H9 (cell line): ENCODE measurements around the gene KCND2. TPM values are rescaled to one million over a fixed set of nuclear protein-coding genes. Genes with fewer than 3 reads are reported as not detected.

Experiments used
- DNase-seq: peaks from one replicate; pipeline ENCODE4 v3.0.0-alpha.2; 2017
- H2AFZ ChIP-seq: one replicate; pipeline ENCODE4 v1.6.1; 2013; ENCODE audit warnings: mild to moderate bottlenecking, low read length, control low read depth, moderate library complexity
- H2AK5ac ChIP-seq: 2 replicates; pipeline ENCODE4 v1.6.1; 2013; ENCODE audit warnings: low read length, control low read depth, mixed read lengths; ENCODE audit not compliant: insufficient read length
- H2BK120ac ChIP-seq: one replicate; pipeline ENCODE4 v1.6.1; 2013; ENCODE audit warnings: low read depth, mild to moderate bottlenecking, low read length, control low read depth, inconsistent platforms; ENCODE audit not compliant: poor library complexity, severe bottlenecking
- H2BK12ac ChIP-seq: 2 replicates; pipeline ENCODE4 v1.6.1; 2013; ENCODE audit warnings: low read length, control low read depth, mixed read lengths, low read depth; ENCODE audit not compliant: insufficient read length
- H2BK15ac ChIP-seq: 2 replicates; pipeline ENCODE4 v1.6.1; 2013; ENCODE audit warnings: low read depth, low read length, control low read depth
- H2BK20ac ChIP-seq: one replicate; pipeline ENCODE4 v1.6.1; 2013; ENCODE audit warnings: low read depth, mild to moderate bottlenecking, low read length, control low read depth, inconsistent platforms; ENCODE audit not compliant: poor library complexity, severe bottlenecking
- H2BK5ac ChIP-seq: 2 replicates; pipeline ENCODE4 v1.6.1; 2013; ENCODE audit warnings: low read length, control low read depth, mixed read lengths; ENCODE audit not compliant: insufficient read length
- H3K14ac ChIP-seq: 2 replicates; pipeline ENCODE4 v1.6.1; 2013; ENCODE audit warnings: low read length, control low read depth; ENCODE audit not compliant: insufficient read depth
- H3K18ac ChIP-seq: 2 replicates; pipeline ENCODE4 v1.6.1; 2013; ENCODE audit warnings: low read depth, mild to moderate bottlenecking, mixed read lengths, low read length, control low read depth; ENCODE audit not compliant: insufficient read length
- H3K23ac ChIP-seq: 2 replicates; pipeline ENCODE4 v1.6.1; 2013; ENCODE audit warnings: low read length, control low read depth, mixed read lengths, low read depth; ENCODE audit not compliant: insufficient read length
- H3K23me2 ChIP-seq: 2 replicates; pipeline ENCODE4 v1.6.1; 2013; ENCODE audit warnings: low read depth, mild to moderate bottlenecking, mixed read lengths, low read length, control low read depth; ENCODE audit not compliant: insufficient read length, poor library complexity, severe bottlenecking
- H3K27ac ChIP-seq: 2 replicates; pipeline ENCODE4 v1.5.1; 2013; ENCODE audit warnings: low read length, control low read depth, mixed read lengths, low read depth; ENCODE audit not compliant: insufficient read length
- H3K27me3 ChIP-seq: 2 replicates; pipeline ENCODE4 v1.6.1; 2013; ENCODE audit warnings: low read length, control low read depth, inconsistent platforms; ENCODE audit not compliant: insufficient read depth
- H3K4ac ChIP-seq: 2 replicates; pipeline ENCODE4 v1.6.1; 2013; ENCODE audit warnings: low read depth, mild to moderate bottlenecking, control low read depth, inconsistent platforms, low read length, moderate library complexity
- H3K4me1 ChIP-seq: 2 replicates; pipeline ENCODE4 v1.6.1; 2013; ENCODE audit warnings: low read length, control low read depth, inconsistent platforms; ENCODE audit not compliant: insufficient read depth
- H3K4me2 ChIP-seq: 2 replicates; pipeline ENCODE4 v1.6.1; 2013; ENCODE audit warnings: low read length, control low read depth, mixed read lengths; ENCODE audit not compliant: insufficient read length, insufficient read depth
- H3K56ac ChIP-seq: 2 replicates; pipeline ENCODE4 v1.6.1; 2013; ENCODE audit warnings: low read depth, mild to moderate bottlenecking, mixed read lengths, low read length, control low read depth; ENCODE audit not compliant: insufficient read length
- H3K79me1 ChIP-seq: 2 replicates; pipeline ENCODE4 v1.6.1; 2013; ENCODE audit warnings: low read depth, mild to moderate bottlenecking, moderate library complexity, low read length, control low read depth, inconsistent platforms; ENCODE audit not compliant: insufficient read depth, poor library complexity, severe bottlenecking
- H3K79me2 ChIP-seq: 2 replicates; pipeline ENCODE4 v1.6.1; 2013; ENCODE audit warnings: low read length, control low read depth, inconsistent platforms; ENCODE audit not compliant: insufficient read depth
- H3K9ac ChIP-seq: 2 replicates; pipeline ENCODE4 v1.6.1; 2013; ENCODE audit warnings: low read length, control low read depth, mixed read lengths; ENCODE audit not compliant: insufficient read length; ENCODE audit errors: extremely low read depth
- H3K9me3 ChIP-seq: one replicate; pipeline ENCODE4 v1.6.1; 2013; ENCODE audit warnings: low read depth, low read length, inconsistent platforms; ENCODE audit not compliant: control insufficient read depth
- H3T11ph ChIP-seq: one replicate; pipeline ENCODE4 v1.6.1; 2013; ENCODE audit warnings: mild to moderate bottlenecking, low read length, control low read depth, inconsistent platforms
- H4K20me1 ChIP-seq: one replicate; pipeline ENCODE4 v1.6.1; 2013; ENCODE audit not compliant: control insufficient read depth, insufficient read length, insufficient read depth
- H4K5ac ChIP-seq: 2 replicates; pipeline ENCODE4 v1.6.1; 2013; ENCODE audit warnings: low read depth, mild to moderate bottlenecking, mixed read lengths, low read length, control low read depth; ENCODE audit not compliant: insufficient read length
- H4K8ac ChIP-seq: replicated peaks from 2 replicates; pipeline ENCODE4 v1.6.1; 2013; ENCODE audit warnings: low read length, control low read depth, mixed read lengths, low read depth; ENCODE audit not compliant: insufficient read length
- H4K91ac ChIP-seq: 2 replicates; pipeline ENCODE4 v1.6.1; 2013; ENCODE audit warnings: low read depth, mild to moderate bottlenecking, moderate library complexity, mixed read lengths, low read length, control low read depth; ENCODE audit not compliant: insufficient read length
- H3K27ac Mint-ChIP-seq, 3 experiments: 2 replicates in 2 of 3; 3 replicates in 1 of 3; pipeline ENCODE4 v1.8.0; 2020 to 2021; ENCODE audit warnings: mixed read lengths in 3 of 3, mild to moderate bottlenecking in 1 of 3, moderate library complexity in 1 of 3
- H3K27me3 Mint-ChIP-seq: 2 replicates; pipeline ENCODE4 v1.8.0; 2021; ENCODE audit warnings: low read depth, mild to moderate bottlenecking, moderate library complexity, mixed read lengths
- H3K36me3 Mint-ChIP-seq, 3 experiments: 2 replicates in 2 of 3; 3 replicates in 1 of 3; pipeline ENCODE4 v1.8.0; 2020 to 2021; ENCODE audit warnings: low read depth in 3 of 3, mixed read lengths in 3 of 3; ENCODE audit not compliant: insufficient read depth in 1 of 3
- H3K4me1 Mint-ChIP-seq, 2 experiments: 2 replicates each; pipeline ENCODE4 v1.8.0; 2020; ENCODE audit warnings: mixed read lengths in 2 of 2
- H3K4me3 Mint-ChIP-seq, 2 experiments: 2 replicates in 1 of 2; 3 replicates in 1 of 2; pipeline ENCODE4 v1.8.0; 2020 to 2021; ENCODE audit warnings: mild to moderate bottlenecking in 2 of 2, mixed read lengths in 2 of 2, moderate library complexity in 1 of 2
- H3K9me3 Mint-ChIP-seq, 2 experiments: 2 replicates in 1 of 2; 3 replicates in 1 of 2; pipeline ENCODE4 v1.8.0; 2020; ENCODE audit warnings: mild to moderate bottlenecking in 2 of 2, mixed read lengths in 2 of 2, moderate library complexity in 1 of 2
- WGBS: extraction: QIAGEN DNeasy Blood & Tissue Kit; methylation state at CpG from one replicate; pipeline ENCODE4 v1.1.7; 2013; ENCODE audit warnings: missing lambda C conversion rate, low lambda C conversion rate, mixed read lengths; ENCODE audit not compliant: insufficient read length; ENCODE audit errors: extremely low coverage; 5-methylcytosine and 5-hydroxymethylcytosine counted together
- total RNA-seq: library from RNA; stranded (reverse); gene quantifications from 2 replicates; pipeline ENCODE4 v1.2.1, GENCODE V29; 2021
- TF ChIP-seq, protein P1 (sequence below): fragments of 200-600 bp; sonication (generic); conservative IDR thresholded peaks from 3 replicates; pipeline ENCODE4 v1.8.0; 2021; ENCODE audit warnings: antibody characterized with exemption, mild to moderate bottlenecking

The KCND2 gene
- total RNA-seq, 1 experiment from 2014 or later: 6.4 TPM

DNA sequence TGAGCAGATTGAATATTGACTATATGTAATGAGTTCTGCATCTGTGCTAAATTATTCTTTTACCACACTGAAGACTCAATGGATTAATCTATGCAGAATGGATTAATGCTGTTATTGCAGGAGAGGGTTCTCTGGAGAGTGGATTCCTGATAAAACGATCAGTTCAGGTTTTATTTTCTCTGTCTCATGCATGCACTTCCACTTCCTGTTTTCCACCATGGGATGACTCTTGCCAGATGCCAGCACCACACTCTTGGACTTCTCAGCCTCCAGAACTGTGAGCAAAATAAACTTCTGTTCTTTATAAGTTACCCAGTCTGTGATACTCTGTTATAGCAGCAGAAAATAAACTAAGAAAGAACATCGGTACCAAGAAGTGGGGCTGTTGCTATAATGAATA lies 207.5 kb downstream of the KCND2 start:
- Histone ChIP-seq H4K5ac (no peak overlapping the region), H2AFZ (no peak overlapping the region), H3K23me2 (no peaks in the 10 kb centered on the region), H2BK15ac (no peak overlapping the region), H3K79me2 (no peaks in the 10 kb centered on the region), H3K4me1 (no peaks in the 10 kb centered on the region; the same call in 1 of the 2 replicates), H2AK5ac (no peak overlapping the region), H2BK12ac (no peak overlapping the region), H3K4ac (no peak overlapping the region), H3K79me1 (no peaks in the 10 kb centered on the region), H3K27me3 (no peaks in the 10 kb centered on the region), H3K9ac (no peak overlapping the region), H4K20me1 (no peaks in the 10 kb centered on the region), H3K18ac (no peak overlapping the region), H3K4me2 (no peak overlapping the region), H3K9me3 (no peaks in the 10 kb centered on the region), H3K27ac (no peak overlapping the region), H2BK20ac (no peak overlapping the region), H4K91ac (no peak overlapping the region), H2BK5ac (no peak overlapping the region), H2BK120ac (no peak overlapping the region), H3K23ac (no peak overlapping the region), H3K14ac (no peak overlapping the region), H4K8ac (no peak overlapping the region), H3K56ac (no peak overlapping the region), H3T11ph (no peak overlapping the region)
- Mint-ChIP-seq H3K36me3 (peaks cover 6 to 8% (median 7%) of the 10 kb centered on the region in 3 experiments; a peak in 5 of 7 replicates), H3K27me3 (no peaks in the 10 kb centered on the region), H3K9me3 (peaks cover 0 to 3% of the 10 kb centered on the region in 2 experiments; a peak in 1 of 5 replicates), H3K27ac (no peak overlapping the region), H3K4me3 (no peak overlapping the region), H3K4me1 (peaks cover 19 to 22% of the 10 kb centered on the region in 2 experiments)
- no peak for DNase-seq
- no CpG with 5 or more reads among the region's 2 CpGs for WGBS
- TF ChIP-seq, protein P1, sequence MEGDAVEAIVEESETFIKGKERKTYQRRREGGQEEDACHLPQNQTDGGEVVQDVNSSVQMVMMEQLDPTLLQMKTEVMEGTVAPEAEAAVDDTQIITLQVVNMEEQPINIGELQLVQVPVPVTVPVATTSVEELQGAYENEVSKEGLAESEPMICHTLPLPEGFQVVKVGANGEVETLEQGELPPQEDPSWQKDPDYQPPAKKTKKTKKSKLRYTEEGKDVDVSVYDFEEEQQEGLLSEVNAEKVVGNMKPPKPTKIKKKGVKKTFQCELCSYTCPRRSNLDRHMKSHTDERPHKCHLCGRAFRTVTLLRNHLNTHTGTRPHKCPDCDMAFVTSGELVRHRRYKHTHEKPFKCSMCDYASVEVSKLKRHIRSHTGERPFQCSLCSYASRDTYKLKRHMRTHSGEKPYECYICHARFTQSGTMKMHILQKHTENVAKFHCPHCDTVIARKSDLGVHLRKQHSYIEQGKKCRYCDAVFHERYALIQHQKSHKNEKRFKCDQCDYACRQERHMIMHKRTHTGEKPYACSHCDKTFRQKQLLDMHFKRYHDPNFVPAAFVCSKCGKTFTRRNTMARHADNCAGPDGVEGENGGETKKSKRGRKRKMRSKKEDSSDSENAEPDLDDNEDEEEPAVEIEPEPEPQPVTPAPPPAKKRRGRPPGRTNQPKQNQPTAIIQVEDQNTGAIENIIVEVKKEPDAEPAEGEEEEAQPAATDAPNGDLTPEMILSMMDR: no peak
